Measurements from ENCODE around the gene GNS. TPM values are rescaled to one million over a fixed set of nuclear protein-coding genes. Genes with fewer than 3 reads are reported as not detected.

Gene GNS
- total RNA-seq, 2 donors from 2014 or later, result 107 to 125 TPM

- no peak overlapping the region for H3K4me3 ChIP-seq
- DNase-seq (ENCODE audit: low spot score) (no peak), ATAC-seq (ENCODE audit: insufficient number of reproducible peaks, low FRiP score, low read depth) (no peak)
- no peak for TF ChIP-seq CTCF (IDR thresholded peaks at IDR 0.05)
- H3K27me3 ChIP-seq (replicated peaks; ENCODE audit: insufficient read depth), result no peaks in the 10 kb centered on the region
- H3K4me1 ChIP-seq (ENCODE audit: control insufficient read depth in 1 of 2, low read depth in 2 of 2), result peaks cover 0 to 5% of the 10 kb centered on the region in 2 donors
- H3K27ac ChIP-seq, result no peak overlapping the region
- peaks cover 12% of the 10 kb centered on the region for H3K36me3 ChIP-seq
- no peaks in the 10 kb centered on the region for H3K9me3 ChIP-seq
Observed at GRCh38 chr12:64752032-64752431, 7.2 kb downstream of the GNS start.

- TF ChIP-seq CTCF (IDR thresholded peaks at IDR 0.05), result no peak
- DNase-seq (ENCODE audit: low spot score) (no peak), ATAC-seq (ENCODE audit: insufficient number of reproducible peaks, low FRiP score, low read depth) (no peak)
- Histone ChIP-seq H3K36me3 (peaks cover 12% of the 10 kb centered on the region), H3K4me3 (no peak overlapping the region), H3K27me3 (replicated peaks; ENCODE audit: insufficient read depth) (no peaks in the 10 kb centered on the region), H3K4me1 (ENCODE audit: control insufficient read depth in 1 of 2, low read depth in 2 of 2) (peaks cover 8 to 14% of the 10 kb centered on the region in 2 donors), H3K27ac (no peak overlapping the region), H3K9me3 (no peaks in the 10 kb centered on the region)
Observed at GRCh38 chr12:64749461-64750200, 9.6 kb downstream of the GNS start.

GRCh38 chr12:64747695-64748094, 11.5 kb downstream of the GNS start:
- ATAC-seq (ENCODE audit: insufficient number of reproducible peaks, low FRiP score, low read depth), result no peak
- Histone ChIP-seq H3K27ac (no peak overlapping the region), H3K27me3 (replicated peaks; ENCODE audit: insufficient read depth) (no peaks in the 10 kb centered on the region), H3K4me3 (no peak overlapping the region), H3K9me3 (no peaks in the 10 kb centered on the region), H3K36me3 (peaks cover 16% of the 10 kb centered on the region), H3K4me1 (ENCODE audit: control insufficient read depth in 1 of 2, low read depth in 2 of 2) (peaks cover 15 to 19% of the 10 kb centered on the region in 2 donors)
- DNase-seq (ENCODE audit: low spot score), result no peak
- TF ChIP-seq CTCF (IDR thresholded peaks at IDR 0.05), result no peak

GRCh38 chr12:64746663-64747062, 12.5 kb downstream of the GNS start:
- no peak for DNase-seq (ENCODE audit: low spot score)

GRCh38 chr12:64745980-64746379, 13.2 kb downstream of the GNS start:
- H3K9me3 ChIP-seq, result no peaks in the 10 kb centered on the region
- H3K4me3 ChIP-seq, result no peak overlapping the region
- H3K27ac ChIP-seq, result no peak overlapping the region
- H3K36me3 ChIP-seq, result peaks cover 30% of the 10 kb centered on the region
- DNase-seq (ENCODE audit: low spot score) (no peak), ATAC-seq (ENCODE audit: insufficient number of reproducible peaks, low FRiP score, low read depth) (no peak)
- no peaks in the 10 kb centered on the region for H3K27me3 ChIP-seq (replicated peaks; ENCODE audit: insufficient read depth)
- TF ChIP-seq CTCF (IDR thresholded peaks at IDR 0.05), result no peak
- peaks cover 15 to 19% of the 10 kb centered on the region in 2 donors for H3K4me1 ChIP-seq (ENCODE audit: control insufficient read depth in 1 of 2, low read depth in 2 of 2)

More at GRCh38 chr12:64746663-64747062, 12.5 kb downstream of the GNS start:
- Histone ChIP-seq H3K9me3 (no peaks in the 10 kb centered on the region), H3K4me1 (ENCODE audit: control insufficient read depth in 1 of 2, low read depth in 2 of 2) (peaks cover 15 to 19% of the 10 kb centered on the region in 2 donors), H3K27me3 (replicated peaks; ENCODE audit: insufficient read depth) (no peaks in the 10 kb centered on the region), H3K27ac (no peak overlapping the region), H3K36me3 (peaks cover 24% of the 10 kb centered on the region), H3K4me3 (no peak overlapping the region)
- ATAC-seq (ENCODE audit: insufficient number of reproducible peaks, low FRiP score, low read depth), result no peak
- TF ChIP-seq CTCF (IDR thresholded peaks at IDR 0.05), result no peak

All from thoracic aorta (tissue), 2 donors.